Activated T-helper 9 cell treated with anti-CD3 and anti-CD28 coated beads, Interleukin-2, amount 50 U/mL, for 16 hours (primary cell): ENCODE data around the gene ACTL6B.

ENCODE experiments used
- DNase-seq: peaks from one replicate; pipeline ENCODE4 v3.0.0-alpha.2; 2020; ENCODE audit warnings: low read depth

The ACTL6B gene

DNA sequence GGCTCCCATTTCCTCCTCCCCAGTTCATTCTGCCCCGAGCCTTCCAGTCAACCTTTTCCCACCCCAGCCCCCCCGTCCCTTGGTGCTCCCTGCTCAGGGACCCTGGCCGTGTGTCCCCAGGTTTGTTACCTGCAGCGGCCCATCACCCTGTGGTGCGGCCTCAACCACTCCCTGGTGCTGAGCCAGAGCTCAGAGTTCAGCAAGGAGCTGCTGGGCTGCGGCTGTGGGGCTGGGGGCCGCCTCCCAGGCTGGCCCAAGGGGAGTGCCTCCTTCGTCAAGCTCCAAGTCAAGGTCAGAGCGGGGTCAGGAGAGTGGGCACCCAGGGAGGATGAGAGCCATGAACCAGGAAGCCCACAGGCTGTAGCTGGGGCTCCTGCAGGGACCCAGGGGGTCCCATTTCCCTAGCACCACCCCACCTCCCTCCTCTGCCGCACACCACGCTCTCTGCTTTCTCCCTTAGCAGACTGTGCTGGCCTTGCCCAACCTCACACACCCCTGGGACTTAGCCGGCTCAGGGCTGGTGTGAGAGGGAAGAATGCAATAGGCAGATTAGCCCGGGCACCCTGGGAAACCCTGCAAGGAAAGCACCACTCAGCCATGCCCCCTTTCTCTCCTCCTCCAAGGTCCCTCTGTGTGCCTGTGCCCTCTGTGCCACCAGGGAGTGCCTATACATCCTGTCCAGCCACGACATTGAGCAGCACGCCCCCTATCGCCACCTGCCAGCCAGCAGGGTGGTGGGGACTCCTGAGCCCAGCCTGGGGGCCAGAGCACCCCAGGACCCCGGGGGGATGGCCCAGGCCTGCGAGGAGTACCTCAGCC lies 56.1 kb downstream of the ACTL6B start:
- no peak for DNase-seq

DNA sequence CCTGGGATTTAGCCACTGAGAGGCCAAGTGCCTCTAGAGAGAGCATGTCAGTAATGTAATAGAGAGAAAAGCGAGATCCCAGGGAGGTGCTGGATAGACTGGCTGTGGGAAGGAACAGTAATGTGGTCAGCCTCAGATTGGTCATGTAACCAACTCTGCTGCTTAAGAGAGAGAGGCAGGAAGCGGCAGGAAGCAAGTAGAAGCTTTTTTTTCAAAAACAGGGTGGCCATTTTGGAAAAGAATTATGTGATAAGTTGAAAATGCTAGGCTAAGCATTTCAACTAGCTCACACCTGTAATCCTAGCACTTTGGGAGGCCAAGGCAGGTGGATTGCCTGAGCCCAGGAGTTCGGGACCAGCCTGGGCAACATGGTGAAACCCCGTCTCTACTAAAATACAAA lies 57.8 kb downstream of the ACTL6B start:
- no peak for DNase-seq

DNA sequence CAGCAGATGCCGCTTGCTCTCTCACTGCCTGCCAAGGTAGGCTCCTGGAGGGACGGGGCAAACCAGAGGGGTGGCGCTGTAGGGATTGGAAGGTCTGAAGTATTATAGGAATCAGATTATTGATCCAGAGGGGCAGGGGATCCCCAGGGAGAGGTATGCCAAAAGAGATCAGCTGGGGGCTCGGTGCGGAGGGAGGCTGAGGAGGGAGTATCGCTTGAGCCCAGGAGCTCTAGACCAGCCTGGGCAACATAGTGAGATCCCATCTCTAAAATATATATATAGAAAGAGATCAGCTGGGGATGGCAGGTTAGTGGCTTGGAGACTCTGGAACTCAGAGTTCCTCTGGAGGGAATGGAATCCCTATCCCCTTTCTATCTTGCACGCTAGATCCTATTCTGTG lies 61.1 kb downstream of the ACTL6B start:
- no peak for DNase-seq
